ENCODE results near the gene FOS.
A peak's percentile ranks its signal among the peaks of the same experiment; 100 is the strongest.
"Not testable (repeated sequence)": the region's sequence is repeated elsewhere in the genome, so short reads cannot be mapped to it uniquely, and the experiment has no call there.

Gene FOS

GRCh38 chr14:75274899-75275569 is 3.6 kb upstream of the FOS start:
- FAIRE-seq (peak; percentile 54), DNase-seq (ENCODE audit: insufficient read length, low spot score) (no peak)

DNA sequence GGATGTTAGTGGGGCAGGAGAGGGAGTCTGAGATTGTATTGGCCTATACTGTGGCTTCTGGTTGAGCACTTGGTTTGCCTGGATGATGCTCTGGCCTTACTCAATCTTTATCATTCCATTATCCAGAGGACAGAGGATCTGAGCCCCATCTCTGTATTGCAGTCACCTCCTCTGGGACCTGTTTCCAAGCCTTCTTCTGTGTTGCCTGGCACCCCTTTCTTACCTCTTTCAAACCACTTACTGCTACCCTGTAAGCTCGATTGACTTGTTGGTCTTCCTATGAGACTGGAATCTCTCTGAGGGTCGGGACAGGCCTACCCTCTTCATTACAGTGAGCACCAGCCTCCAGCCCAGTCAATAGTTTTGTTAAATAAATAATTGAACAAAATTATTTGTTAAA is 3.0 kb upstream of the FOS start:
- peak; percentile 91 for FAIRE-seq
- DNase-seq (ENCODE audit: insufficient read length, low spot score), result no peak

DNA sequence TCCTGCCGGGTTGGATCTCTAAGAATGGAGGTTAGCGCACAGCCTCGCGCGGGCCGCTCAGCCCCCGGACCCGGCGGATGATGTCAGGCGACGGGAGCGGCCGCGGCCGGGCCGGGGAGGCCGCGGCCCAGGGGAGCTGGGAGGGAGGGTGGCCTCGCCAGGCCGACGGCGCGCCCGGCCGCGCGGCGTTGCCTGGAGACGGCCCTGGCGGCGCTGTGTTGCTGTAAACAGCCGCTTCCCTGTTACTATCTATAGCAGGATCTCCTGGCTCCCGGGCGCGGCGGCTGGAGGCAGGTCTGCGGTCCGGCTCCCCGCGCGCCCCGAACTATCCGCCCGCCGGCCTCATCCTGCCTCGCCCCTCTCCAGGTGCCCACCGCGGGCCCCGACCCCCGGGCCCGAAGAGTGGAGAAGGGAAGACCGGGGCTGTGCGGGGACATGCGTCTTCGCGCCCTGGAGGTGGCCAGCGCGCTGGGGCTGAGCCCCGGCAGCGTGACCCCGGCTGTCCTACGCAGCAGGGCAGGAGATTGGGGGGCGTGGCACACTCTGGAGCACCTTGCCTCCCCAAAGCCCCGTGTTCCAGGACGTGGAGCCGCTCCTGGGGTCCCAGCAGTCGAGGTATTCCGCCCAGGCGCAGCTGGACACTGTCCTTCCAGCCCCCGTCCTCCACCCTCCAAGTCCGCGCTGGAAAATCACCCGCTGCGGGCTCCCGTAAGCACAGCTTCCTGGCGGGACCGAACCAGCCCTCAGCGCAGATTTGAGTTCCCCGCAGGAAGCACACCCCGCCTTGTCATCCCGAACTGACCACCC is 1.4 kb upstream of the FOS start:
- DNase-seq (ENCODE audit: insufficient read length, low spot score), result peak; percentile 93
- no peak for FAIRE-seq

GRCh38 chr14:75277815-75278421 is 710 bp upstream of the FOS start:
- FAIRE-seq (no peak), DNase-seq (ENCODE audit: insufficient read length, low spot score) (no peak)

GRCh38 chr14:75279153-75279762 is 630 bp downstream of the FOS start:
- no peak for FAIRE-seq
- no peak for DNase-seq (ENCODE audit: insufficient read length, low spot score)

- DNase-seq (ENCODE audit: insufficient read length, low spot score) (no peak), FAIRE-seq (no peak)
These were observed 1.2 kb downstream of the FOS start for GRCh38 chr14:75279763-75280290.

- FAIRE-seq, result no peak
These were observed 1.7 kb downstream of the FOS start for GRCh38 chr14:75280291-75280830.

GRCh38 chr14:75280831-75281653 is 2.4 kb downstream of the FOS start:
- FAIRE-seq (peak; percentile 67), DNase-seq (ENCODE audit: insufficient read length, low spot score) (no peak)

More at GRCh38 chr14:75280291-75280830, 1.7 kb downstream of the FOS start:
- DNase-seq (ENCODE audit: insufficient read length, low spot score), result no peak

DNA sequence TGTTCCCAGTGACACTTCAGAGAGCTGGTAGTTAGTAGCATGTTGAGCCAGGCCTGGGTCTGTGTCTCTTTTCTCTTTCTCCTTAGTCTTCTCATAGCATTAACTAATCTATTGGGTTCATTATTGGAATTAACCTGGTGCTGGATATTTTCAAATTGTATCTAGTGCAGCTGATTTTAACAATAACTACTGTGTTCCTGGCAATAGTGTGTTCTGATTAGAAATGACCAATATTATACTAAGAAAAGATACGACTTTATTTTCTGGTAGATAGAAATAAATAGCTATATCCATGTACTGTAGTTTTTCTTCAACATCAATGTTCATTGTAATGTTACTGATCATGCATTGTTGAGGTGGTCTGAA is 3.0 kb downstream of the FOS start:
- FAIRE-seq (no peak), DNase-seq (ENCODE audit: insufficient read length, low spot score) (no peak)

DNA sequence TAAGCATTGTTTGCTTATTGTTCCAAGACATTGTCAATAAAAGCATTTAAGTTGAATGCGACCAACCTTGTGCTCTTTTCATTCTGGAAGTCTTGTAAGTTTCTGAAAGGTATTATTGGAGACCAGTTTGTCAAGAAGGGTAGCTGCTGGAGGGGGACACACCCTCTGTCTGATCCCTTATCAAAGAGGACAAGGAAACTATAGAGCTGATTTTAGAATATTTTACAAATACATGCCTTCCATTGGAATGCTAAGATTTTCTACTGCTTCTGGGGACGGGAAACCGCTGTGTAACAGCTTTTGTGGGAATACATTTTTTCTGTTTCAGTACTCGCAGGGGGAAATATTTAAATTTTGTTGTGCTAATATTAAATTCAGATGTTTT is 3.5 kb downstream of the FOS start:
- no peak for FAIRE-seq
- DNase-seq (ENCODE audit: insufficient read length, low spot score), result no peak

GRCh38 chr14:75282555-75283161 is 4.0 kb downstream of the FOS start:
- FAIRE-seq; DNase-seq (ENCODE audit: insufficient read length, low spot score): not testable (repeated sequence)

GRCh38 chr14:75283162-75283832 is 4.7 kb downstream of the FOS start:
- peak; percentile 52 for FAIRE-seq
- no peak for DNase-seq (ENCODE audit: insufficient read length, low spot score)

DNA sequence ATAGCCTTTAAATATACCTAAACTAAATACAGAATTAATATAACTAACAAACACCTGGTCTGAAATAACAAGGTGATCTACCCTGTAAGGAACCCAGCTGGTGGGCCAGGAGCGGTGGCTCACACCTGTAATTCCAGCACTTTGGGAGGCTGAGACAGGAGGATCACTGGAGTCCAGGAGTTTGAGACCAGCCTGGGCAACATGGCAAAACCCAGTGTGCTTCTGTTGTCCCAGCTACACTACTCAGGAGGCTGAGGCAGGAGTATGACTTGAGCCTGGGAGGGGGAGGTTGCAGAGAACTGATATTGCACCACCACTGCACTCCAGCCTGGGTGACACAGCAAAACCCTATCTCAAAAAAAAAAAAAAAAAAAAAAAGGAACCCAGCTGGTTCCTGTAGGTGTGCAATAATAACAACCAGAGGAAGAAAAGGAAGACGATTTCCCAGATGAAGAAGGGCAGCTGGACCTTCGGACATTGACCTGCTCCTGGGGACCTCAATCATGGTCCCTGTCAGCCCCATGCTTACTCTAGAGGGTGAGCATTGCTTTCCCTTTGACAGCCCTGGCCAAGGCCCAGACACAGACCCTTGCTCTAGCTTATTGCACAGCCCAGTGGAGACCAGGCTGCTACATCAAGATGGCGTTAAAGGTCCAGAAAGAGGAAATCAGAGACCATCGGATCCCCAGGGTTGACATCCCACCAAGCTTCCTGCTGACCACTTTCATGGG is 5.4 kb downstream of the FOS start:
- no peak for DNase-seq (ENCODE audit: insufficient read length, low spot score)
- FAIRE-seq, result peak; percentile 42

DNA sequence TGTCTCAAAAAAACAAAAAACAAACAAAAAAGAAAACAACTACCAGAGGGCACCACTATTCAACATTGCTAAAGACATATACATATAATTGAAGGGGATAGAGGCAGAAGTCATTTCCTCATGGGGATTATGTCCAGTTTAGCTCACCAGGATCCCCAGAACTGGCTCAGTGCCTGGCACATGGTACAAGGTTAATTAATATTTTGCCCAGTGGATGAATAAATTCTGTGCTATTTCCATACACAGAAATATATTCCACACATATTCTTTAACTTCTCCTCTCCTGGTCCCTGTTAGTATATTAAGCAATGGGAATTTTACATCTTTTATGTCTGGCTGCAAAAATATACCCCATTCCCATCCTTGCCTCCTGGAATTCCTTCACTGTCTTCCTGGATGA is 6.7 kb downstream of the FOS start:
- FAIRE-seq (no peak), DNase-seq (ENCODE audit: insufficient read length, low spot score) (no peak)

GRCh38 chr14:75286313-75286712 is 7.7 kb downstream of the FOS start:
- FAIRE-seq (no peak), DNase-seq (ENCODE audit: insufficient read length, low spot score) (no peak)

DNA sequence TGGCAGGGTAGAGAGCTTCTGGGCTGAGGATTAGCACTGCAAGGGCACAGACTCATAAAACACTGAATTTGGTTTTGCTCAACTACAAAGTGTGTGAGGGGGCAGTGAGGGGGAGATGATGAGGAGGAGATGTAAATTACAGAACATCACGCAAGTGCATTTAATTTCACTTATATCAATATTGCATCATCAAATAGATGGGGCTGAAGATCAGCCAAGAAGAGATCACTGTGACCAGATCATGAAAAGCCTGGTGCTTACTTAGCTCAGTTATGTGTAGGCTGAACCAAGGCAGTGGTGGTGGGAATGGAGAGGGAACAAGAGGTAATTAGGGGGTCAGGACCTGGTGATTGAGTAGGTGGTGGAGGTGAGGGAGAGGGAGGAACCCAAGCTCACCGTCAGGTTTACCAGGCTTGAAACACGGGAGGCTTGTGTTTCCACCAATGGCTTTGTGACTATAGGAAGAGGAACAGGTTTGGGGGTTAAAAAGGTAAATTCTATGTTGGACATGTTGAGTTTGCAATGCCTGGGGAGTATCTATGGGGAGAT is 11.3 kb downstream of the FOS start:
- FAIRE-seq (no peak), DNase-seq (ENCODE audit: insufficient read length, low spot score) (no peak)

GRCh38 chr14:75290851-75291250 is 12.2 kb downstream of the FOS start:
- DNase-seq (ENCODE audit: insufficient read length, low spot score) (no peak), FAIRE-seq (no peak)

- DNase-seq (ENCODE audit: insufficient read length, low spot score) (no peak), FAIRE-seq (peak; percentile 20)
These were observed 12.7 kb downstream of the FOS start for GRCh38 chr14:75291331-75291730.

Measured in HTR-8/SVneo (cell line).